ENCODE measurements around the gene ACTR3C.
A peak's percentile ranks its signal among the peaks of the same experiment; 100 is the strongest.

ACTR3C gene

DNA sequence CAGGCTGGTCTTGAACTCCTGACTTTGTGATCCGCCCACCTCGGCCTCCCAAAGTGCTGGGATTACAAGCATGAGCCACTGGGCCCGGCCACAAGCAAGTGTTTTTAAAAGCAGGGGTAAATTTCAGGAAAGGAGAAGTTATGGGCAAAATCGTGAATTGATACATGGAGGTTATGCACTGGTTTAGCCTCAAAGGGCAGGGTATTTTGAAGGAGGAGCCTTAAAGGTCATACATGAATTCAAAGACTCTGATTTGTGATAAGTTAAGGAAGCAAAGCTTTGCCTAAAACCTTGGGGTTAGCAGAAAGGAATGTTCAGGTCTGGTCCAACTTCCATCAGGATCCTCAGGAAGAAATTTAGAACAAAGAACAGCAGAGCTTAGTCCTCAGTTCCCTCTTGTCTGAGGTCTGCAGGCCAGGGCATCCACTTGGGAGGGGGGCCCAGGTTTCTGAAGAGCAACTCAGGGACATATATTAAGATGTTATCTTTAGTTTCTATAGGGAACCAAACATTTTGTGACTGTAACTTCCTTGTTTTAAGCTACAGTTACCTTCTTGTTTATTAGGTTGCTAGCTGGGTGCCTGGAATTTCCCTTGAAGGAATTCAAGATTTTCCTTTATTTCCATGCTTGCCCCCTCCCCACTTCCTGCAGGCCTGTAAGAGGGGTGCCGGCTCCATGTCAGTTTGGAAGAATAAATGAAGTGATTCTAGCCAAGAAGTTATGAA lies 42.5 kb upstream of the ACTR3C start:
- Histone ChIP-seq H3K27ac (ENCODE audit: low read length) (no peak overlapping the region), H3K36me3 (ENCODE audit: insufficient read depth, low read depth, low read length) (peaks cover 13% of the 10 kb centered on the region), H3K4me1 (ENCODE audit: insufficient read depth, low read length) (peaks cover 39% of the 10 kb centered on the region), H3K4me3 (ENCODE audit: low read length) (no peak overlapping the region), H3K9ac (ENCODE audit: low read depth, low read length) (peak overlapping the region; percentile 39; the same call in 1 of the 2 replicates), H3K27me3 (ENCODE audit: insufficient read depth, low read length) (no peaks in the 10 kb centered on the region), H3K9me3 (ENCODE audit: insufficient read depth, low read depth, low read length) (no peaks in the 10 kb centered on the region)

DNA sequence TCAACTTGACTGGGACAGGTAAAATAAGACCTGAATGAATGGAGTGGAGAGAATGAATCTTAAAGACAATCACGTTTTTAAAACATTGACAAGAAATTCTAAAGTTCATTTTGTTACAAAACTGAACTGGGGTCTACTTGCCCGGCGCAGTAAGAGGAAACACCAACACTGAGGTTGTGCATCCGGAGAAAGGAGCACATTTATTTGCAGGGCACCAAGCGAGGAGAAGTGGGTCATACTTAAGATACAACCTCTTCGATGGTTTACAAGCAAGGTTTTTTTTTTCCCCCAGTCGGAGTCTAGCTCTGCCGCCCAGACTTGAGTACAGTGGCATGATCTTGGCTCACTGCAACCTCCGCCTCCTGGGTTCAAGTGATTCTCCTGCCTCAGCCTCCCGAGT lies 41.8 kb upstream of the ACTR3C start:
- Histone ChIP-seq H3K9ac (ENCODE audit: low read depth, low read length) (no peak overlapping the region), H3K9me3 (ENCODE audit: insufficient read depth, low read depth, low read length) (no peaks in the 10 kb centered on the region), H3K27ac (ENCODE audit: low read length) (no peak overlapping the region), H3K4me3 (ENCODE audit: low read length) (no peak overlapping the region), H3K27me3 (ENCODE audit: insufficient read depth, low read length) (no peaks in the 10 kb centered on the region), H3K4me1 (ENCODE audit: insufficient read depth, low read length) (peaks cover 33% of the 10 kb centered on the region), H3K36me3 (ENCODE audit: insufficient read depth, low read depth, low read length) (peaks cover 7% of the 10 kb centered on the region; the same call in 1 of the 2 replicates)

DNA sequence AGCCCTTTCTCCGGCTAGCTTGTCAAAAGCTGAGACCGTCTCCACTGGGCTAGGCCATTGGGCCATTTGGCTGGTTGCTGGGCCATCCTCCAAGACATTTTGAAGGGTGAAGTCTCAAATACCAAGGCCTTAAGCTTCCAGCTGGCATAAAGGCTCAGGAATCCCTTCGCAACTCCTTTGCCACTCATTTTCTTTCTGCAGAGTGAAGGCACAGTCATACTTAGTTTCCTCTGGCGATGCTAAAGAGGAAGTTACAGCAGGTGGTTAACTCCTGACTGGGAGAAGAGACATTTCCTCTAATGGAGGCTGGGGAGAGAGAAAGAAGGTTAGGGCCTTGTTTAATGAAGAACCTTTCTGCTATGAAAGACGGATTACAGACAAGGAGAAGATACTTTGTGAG lies 40.5 kb upstream of the ACTR3C start:
- H3K9me3 ChIP-seq (ENCODE audit: insufficient read depth, low read depth, low read length): no peaks in the 10 kb centered on the region
- no peak overlapping the region for H3K9ac ChIP-seq (ENCODE audit: low read depth, low read length)
- H3K27ac ChIP-seq (ENCODE audit: low read length): no peak overlapping the region
- peaks cover 24% of the 10 kb centered on the region; the same call in 1 of the 2 replicates for H3K4me1 ChIP-seq (ENCODE audit: insufficient read depth, low read length)
- no peaks in the 10 kb centered on the region for H3K27me3 ChIP-seq (ENCODE audit: insufficient read depth, low read length)
- H3K36me3 ChIP-seq (ENCODE audit: insufficient read depth, low read depth, low read length): no peaks in the 10 kb centered on the region
- H3K4me3 ChIP-seq (ENCODE audit: low read length): no peak overlapping the region

DNA sequence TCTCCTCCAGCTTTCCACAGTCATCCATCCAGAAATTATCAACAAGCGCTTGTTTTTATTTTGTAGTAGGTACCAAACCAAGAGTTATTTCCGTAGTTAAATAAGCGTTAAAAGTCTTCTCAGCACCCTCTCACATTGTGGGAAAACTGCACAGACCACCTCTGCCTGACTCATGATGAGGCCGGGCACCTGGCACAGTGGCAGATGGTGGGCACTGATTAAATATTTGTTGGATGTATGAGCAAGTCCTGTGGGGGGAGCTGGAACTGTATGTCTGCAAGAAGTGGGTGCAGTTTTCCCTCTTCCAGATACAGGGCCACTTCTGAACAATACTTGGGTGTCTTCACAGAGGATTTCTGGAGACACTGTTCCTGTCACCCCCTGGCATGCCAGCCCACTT lies 40.0 kb upstream of the ACTR3C start:
- Histone ChIP-seq H3K27me3 (ENCODE audit: insufficient read depth, low read length) (no peaks in the 10 kb centered on the region), H3K27ac (ENCODE audit: low read length) (no peak overlapping the region), H3K9me3 (ENCODE audit: insufficient read depth, low read depth, low read length) (no peaks in the 10 kb centered on the region), H3K9ac (ENCODE audit: low read depth, low read length) (no peak overlapping the region), H3K4me3 (ENCODE audit: low read length) (no peak overlapping the region), H3K36me3 (ENCODE audit: insufficient read depth, low read depth, low read length) (no peaks in the 10 kb centered on the region), H3K4me1 (ENCODE audit: insufficient read depth, low read length) (peaks cover 24% of the 10 kb centered on the region; the same call in 1 of the 2 replicates)

DNA sequence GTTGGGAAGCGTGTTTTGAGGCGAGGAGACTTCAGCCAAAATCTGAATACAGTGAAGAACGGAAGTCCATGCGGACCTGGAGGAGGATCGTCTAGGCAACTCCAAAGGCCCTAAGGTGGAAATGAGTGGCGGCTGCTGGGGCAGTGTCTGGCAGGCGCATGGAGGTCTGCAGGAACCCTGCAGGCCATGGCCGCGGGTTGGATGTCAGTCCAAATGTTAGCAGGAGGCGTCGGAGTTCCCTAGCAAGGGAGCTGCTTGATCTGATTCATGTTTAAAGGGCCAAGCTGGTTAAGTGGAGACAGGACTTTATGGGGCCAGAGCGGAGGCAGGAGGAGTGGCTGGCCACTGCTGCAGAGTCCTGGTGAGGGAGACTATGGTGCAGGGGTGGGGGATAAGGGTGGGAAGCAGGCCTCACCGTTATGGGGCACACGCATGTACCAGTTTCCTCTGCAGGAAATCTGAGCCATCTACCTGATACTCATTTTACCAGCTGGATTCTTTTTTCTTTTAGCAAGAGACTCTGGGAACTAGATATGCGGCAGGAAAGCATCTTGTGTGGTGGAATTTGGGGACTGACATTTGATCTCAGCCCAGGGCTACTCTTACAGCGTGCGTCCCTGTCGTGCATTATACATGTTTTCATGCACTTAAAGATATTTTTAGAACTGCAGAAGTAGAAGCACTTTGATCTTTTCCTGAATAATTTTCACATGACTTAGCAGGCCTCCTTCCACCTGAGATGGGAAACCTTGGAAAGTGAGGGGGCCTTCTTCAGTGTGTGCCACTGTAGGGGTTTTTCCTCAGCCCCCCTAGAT lies 38.7 kb upstream of the ACTR3C start:
- Histone ChIP-seq H3K27ac (ENCODE audit: low read length) (no peak overlapping the region), H3K36me3 (ENCODE audit: insufficient read depth, low read depth, low read length) (no peaks in the 10 kb centered on the region), H3K9ac (ENCODE audit: low read depth, low read length) (no peak overlapping the region; the same call in 1 of the 2 replicates), H3K9me3 (ENCODE audit: insufficient read depth, low read depth, low read length) (no peaks in the 10 kb centered on the region), H3K4me3 (ENCODE audit: low read length) (no peak overlapping the region), H3K4me1 (ENCODE audit: insufficient read depth, low read length) (peaks cover 23% of the 10 kb centered on the region; the same call in 1 of the 2 replicates), H3K27me3 (ENCODE audit: insufficient read depth, low read length) (no peaks in the 10 kb centered on the region)

DNA sequence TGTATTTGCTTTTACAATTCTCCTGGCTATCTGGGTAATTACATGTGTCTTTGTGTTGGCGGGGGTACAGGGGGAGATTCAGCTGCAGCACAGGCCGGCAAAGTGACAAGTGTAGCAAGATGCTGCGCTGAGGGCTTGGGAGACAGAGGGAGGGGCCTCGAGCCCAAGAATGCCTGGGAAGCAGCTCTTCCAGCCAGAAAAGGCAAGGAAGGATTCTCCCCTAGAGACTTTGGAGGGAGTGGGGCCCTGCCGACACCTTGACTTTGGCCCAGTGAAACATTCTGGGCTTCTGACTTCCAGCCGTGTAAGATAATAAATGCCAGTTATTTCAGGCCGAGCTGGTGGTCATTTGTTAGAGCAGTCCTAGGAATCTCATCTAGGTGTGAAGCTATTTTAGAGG lies 38.1 kb upstream of the ACTR3C start:
- H3K9me3 ChIP-seq (ENCODE audit: insufficient read depth, low read depth, low read length): no peaks in the 10 kb centered on the region
- H3K36me3 ChIP-seq (ENCODE audit: insufficient read depth, low read depth, low read length): no peaks in the 10 kb centered on the region
- peaks cover 26% of the 10 kb centered on the region; the same call in 1 of the 2 replicates for H3K4me1 ChIP-seq (ENCODE audit: insufficient read depth, low read length)
- no peak overlapping the region; the same call in 1 of the 2 replicates for H3K9ac ChIP-seq (ENCODE audit: low read depth, low read length)
- H3K27me3 ChIP-seq (ENCODE audit: insufficient read depth, low read length): no peaks in the 10 kb centered on the region
- H3K4me3 ChIP-seq (ENCODE audit: low read length): no peak overlapping the region
- H3K27ac ChIP-seq (ENCODE audit: low read length): no peak overlapping the region

DNA sequence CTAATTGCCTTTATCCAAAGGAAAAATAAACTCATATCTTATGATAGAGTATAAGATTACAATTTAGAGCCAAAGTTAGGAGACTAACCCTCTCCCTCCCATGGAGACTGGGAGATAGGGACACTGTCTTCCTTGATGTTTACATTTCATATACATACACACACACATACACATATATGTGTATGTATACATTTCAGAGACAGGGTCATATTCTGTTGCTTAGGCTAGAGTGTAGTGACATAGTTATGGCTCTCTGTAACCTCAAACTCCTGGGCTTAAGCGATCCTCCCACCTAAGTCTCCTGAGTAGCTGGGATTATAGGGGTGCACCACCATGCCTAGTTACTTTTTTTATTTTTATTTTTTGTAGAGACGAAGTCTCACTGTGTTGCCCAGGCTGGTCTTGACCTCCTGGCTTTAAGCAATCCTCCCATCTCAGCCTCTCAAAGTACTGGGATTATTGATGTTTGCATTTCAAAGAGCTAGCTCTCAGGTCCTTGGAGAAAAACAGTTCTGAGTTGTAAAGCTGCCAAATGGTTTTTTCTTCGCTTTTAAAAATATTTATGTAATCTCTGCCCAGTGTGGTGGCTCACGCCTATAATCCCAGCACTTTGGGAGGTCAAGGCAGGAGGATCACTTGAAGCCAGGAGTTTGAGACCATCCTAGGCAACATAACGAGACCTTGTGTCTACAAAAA lies 37.2 kb upstream of the ACTR3C start:
- Histone ChIP-seq H3K4me3 (ENCODE audit: low read length) (no peak overlapping the region), H3K27me3 (ENCODE audit: insufficient read depth, low read length) (no peaks in the 10 kb centered on the region), H3K9ac (ENCODE audit: low read depth, low read length) (no peak overlapping the region), H3K9me3 (ENCODE audit: insufficient read depth, low read depth, low read length) (no peaks in the 10 kb centered on the region), H3K4me1 (ENCODE audit: insufficient read depth, low read length) (peaks cover 20% of the 10 kb centered on the region; the same call in 1 of the 2 replicates), H3K27ac (ENCODE audit: low read length) (no peak overlapping the region), H3K36me3 (ENCODE audit: insufficient read depth, low read depth, low read length) (no peaks in the 10 kb centered on the region)

DNA sequence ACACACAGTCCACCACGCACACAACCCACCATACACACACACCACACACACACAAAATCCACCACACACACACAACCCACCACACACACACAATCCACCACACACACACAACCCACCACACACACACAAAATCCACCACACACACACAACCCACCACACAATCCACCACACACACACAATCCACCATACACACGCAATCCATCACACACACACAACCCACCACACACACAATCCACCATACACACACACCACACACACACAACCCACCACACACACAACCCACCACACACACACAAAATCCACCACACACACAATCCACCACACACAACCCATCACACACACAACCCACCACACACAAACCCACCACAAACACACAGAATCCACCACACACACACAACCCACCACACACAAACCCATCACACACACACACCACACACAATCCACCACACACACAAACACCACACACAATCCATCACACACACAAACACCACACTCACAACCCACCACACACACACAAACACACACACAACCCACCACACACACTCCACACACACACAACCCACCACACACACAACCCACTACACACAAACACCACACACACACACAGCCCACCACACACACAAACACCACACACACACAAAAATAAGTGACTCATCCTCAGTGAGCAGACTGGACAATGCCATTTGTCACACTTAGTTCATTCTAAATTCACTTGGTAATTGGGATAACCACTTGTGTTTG lies 36.4 kb upstream of the ACTR3C start:
- no peak overlapping the region for H3K27ac ChIP-seq (ENCODE audit: low read length)
- peaks cover 20% of the 10 kb centered on the region; the same call in 1 of the 2 replicates for H3K4me1 ChIP-seq (ENCODE audit: insufficient read depth, low read length)
- no peaks in the 10 kb centered on the region for H3K27me3 ChIP-seq (ENCODE audit: insufficient read depth, low read length)
- no peak overlapping the region for H3K4me3 ChIP-seq (ENCODE audit: low read length)
- no peaks in the 10 kb centered on the region for H3K9me3 ChIP-seq (ENCODE audit: insufficient read depth, low read depth, low read length)
- no peak overlapping the region for H3K9ac ChIP-seq (ENCODE audit: low read depth, low read length)
- no peaks in the 10 kb centered on the region for H3K36me3 ChIP-seq (ENCODE audit: insufficient read depth, low read depth, low read length)

DNA sequence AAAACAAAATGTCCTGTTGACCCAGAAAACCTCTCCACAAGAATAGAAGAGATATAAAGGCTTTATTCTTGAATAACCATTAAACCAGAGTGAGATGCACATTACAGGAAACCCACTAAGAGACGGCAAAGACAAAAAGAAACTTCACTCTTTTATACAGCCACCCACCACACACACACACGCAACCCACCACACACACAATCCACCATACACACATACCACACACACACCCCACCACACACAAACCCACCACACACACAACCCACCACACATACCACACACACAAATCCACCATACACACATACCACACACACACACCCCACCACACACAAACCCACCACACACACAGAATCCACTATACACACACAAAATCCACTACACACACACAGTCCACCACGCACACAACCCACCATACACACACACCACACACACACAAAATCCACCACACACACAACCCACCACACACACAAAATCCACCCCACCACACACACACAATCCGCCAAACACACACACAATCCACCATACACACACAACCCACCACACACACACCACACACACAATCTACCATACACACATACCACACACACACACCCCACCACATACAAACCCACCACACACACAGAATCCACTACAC lies 35.8 kb upstream of the ACTR3C start:
- Histone ChIP-seq H3K4me3 (ENCODE audit: low read length) (no peak overlapping the region), H3K4me1 (ENCODE audit: insufficient read depth, low read length) (peaks cover 20% of the 10 kb centered on the region; the same call in 1 of the 2 replicates), H3K9ac (ENCODE audit: low read depth, low read length) (no peak overlapping the region), H3K27ac (ENCODE audit: low read length) (no peak overlapping the region), H3K9me3 (ENCODE audit: insufficient read depth, low read depth, low read length) (no peaks in the 10 kb centered on the region), H3K36me3 (ENCODE audit: insufficient read depth, low read depth, low read length) (no peaks in the 10 kb centered on the region), H3K27me3 (ENCODE audit: insufficient read depth, low read length) (no peaks in the 10 kb centered on the region)

DNA sequence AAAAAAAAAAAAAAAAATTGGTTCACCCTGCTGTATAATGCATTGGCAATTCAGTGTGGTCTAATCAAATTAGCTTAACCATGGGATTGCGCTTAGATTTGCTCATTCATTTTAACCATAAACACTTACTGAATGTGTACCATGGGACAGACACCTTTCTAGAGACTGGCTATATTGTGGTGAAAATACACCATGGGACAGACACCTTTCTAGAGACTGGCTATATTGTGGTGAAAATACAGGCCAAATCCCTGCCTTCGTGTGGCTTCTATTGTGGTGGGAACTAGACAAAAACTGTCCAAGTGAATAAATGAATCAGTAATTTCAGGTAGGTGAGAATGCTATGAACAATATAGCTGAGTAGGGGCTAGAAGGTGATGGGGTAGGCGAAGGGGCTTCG lies 35.1 kb upstream of the ACTR3C start:
- Histone ChIP-seq H3K4me1 (ENCODE audit: insufficient read depth, low read length) (peaks cover 20% of the 10 kb centered on the region; the same call in 1 of the 2 replicates), H3K4me3 (ENCODE audit: low read length) (no peak overlapping the region), H3K9ac (ENCODE audit: low read depth, low read length) (no peak overlapping the region), H3K27ac (ENCODE audit: low read length) (no peak overlapping the region), H3K27me3 (ENCODE audit: insufficient read depth, low read length) (no peaks in the 10 kb centered on the region), H3K9me3 (ENCODE audit: insufficient read depth, low read depth, low read length) (no peaks in the 10 kb centered on the region), H3K36me3 (ENCODE audit: insufficient read depth, low read depth, low read length) (no peaks in the 10 kb centered on the region)
